ENCODE results near the gene PSMC1. TPM values are rescaled to one million over a fixed set of nuclear protein-coding genes. Genes with fewer than 3 reads are reported as not detected.

Gene PSMC1
- total RNA-seq, 1 donor from 2014 or later, result 78.6 TPM

DNA sequence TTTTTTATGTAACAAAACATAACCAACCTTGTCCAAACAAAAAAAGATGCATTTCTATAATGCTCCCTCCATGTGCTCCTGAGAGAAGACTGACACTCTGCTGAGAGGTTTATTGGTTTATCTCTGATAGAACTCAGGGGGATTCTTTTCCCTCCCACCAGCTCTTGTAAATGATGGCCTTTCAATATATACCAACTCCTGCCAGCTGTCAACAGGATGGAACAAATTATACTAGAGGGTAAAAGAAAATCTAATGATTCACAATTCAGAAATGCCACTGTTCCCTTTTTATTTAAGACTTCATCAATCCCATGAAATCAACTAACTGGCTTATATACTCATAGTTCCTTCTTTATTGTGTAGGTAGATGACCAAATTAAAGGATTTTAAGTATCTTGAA is 25.4 kb downstream of the PSMC1 start:
- DNase-seq (ENCODE audit: low spot score), result no peak
- Mint-ChIP-seq H3K4me1 (ENCODE audit: low read depth) (peaks cover 25% of the 10 kb centered on the region), H3K4me3 (ENCODE audit: unreplicated experiment) (no peak overlapping the region), H3K27ac (ENCODE audit: unreplicated experiment) (peak overlapping the region; percentile 85), H3K27me3 (ENCODE audit: low read depth) (no peaks in the 10 kb centered on the region), H3K9me3 (ENCODE audit: low read depth) (no peaks in the 10 kb centered on the region), H3K36me3 (ENCODE audit: low read depth) (peaks cover 12% of the 10 kb centered on the region)
- TF ChIP-seq, protein P1, sequence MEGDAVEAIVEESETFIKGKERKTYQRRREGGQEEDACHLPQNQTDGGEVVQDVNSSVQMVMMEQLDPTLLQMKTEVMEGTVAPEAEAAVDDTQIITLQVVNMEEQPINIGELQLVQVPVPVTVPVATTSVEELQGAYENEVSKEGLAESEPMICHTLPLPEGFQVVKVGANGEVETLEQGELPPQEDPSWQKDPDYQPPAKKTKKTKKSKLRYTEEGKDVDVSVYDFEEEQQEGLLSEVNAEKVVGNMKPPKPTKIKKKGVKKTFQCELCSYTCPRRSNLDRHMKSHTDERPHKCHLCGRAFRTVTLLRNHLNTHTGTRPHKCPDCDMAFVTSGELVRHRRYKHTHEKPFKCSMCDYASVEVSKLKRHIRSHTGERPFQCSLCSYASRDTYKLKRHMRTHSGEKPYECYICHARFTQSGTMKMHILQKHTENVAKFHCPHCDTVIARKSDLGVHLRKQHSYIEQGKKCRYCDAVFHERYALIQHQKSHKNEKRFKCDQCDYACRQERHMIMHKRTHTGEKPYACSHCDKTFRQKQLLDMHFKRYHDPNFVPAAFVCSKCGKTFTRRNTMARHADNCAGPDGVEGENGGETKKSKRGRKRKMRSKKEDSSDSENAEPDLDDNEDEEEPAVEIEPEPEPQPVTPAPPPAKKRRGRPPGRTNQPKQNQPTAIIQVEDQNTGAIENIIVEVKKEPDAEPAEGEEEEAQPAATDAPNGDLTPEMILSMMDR (IDR thresholded peaks at IDR 0.05), result no peak

DNA sequence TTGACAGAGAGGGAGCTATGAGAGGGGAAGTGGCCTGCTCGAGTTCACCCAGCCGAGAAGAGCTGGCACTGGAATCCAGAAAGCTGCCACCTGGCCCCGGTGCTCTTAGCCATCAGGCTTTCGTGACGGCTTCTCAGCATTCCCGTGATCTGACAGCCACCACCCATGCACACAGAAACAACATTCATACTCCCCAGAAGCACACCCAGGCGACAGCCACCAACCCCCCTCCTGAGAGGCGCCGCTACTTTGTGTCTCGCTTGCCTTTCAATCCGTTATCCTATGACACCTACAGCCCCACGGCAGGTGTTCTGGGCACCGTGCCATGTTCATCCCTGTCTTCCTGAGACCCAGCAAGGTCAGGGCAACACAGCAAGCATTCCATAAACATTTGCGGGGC is 31.4 kb downstream of the PSMC1 start:
- Mint-ChIP-seq H3K4me3 (ENCODE audit: unreplicated experiment) (no peak overlapping the region), H3K9me3 (ENCODE audit: low read depth) (no peaks in the 10 kb centered on the region), H3K27me3 (ENCODE audit: low read depth) (no peaks in the 10 kb centered on the region), H3K36me3 (ENCODE audit: low read depth) (peaks cover 27% of the 10 kb centered on the region), H3K4me1 (ENCODE audit: low read depth) (peaks cover 3% of the 10 kb centered on the region), H3K27ac (ENCODE audit: unreplicated experiment) (no peak overlapping the region)
- no peak for DNase-seq (ENCODE audit: low spot score)
- TF ChIP-seq, protein P1 (IDR thresholded peaks at IDR 0.05), result no peak

- Mint-ChIP-seq H3K4me3 (ENCODE audit: unreplicated experiment) (no peak overlapping the region), H3K4me1 (ENCODE audit: low read depth) (no peaks in the 10 kb centered on the region), H3K36me3 (ENCODE audit: low read depth) (peaks cover 28% of the 10 kb centered on the region), H3K27me3 (ENCODE audit: low read depth) (no peaks in the 10 kb centered on the region), H3K27ac (ENCODE audit: unreplicated experiment) (no peak overlapping the region), H3K9me3 (ENCODE audit: low read depth) (no peaks in the 10 kb centered on the region)
- TF ChIP-seq, protein P1 (IDR thresholded peaks at IDR 0.05), result no peak
- DNase-seq (ENCODE audit: low spot score), result no peak
These were observed 32.5 kb downstream of the PSMC1 start for GRCh38 chr14:90288651-90289355.

DNA sequence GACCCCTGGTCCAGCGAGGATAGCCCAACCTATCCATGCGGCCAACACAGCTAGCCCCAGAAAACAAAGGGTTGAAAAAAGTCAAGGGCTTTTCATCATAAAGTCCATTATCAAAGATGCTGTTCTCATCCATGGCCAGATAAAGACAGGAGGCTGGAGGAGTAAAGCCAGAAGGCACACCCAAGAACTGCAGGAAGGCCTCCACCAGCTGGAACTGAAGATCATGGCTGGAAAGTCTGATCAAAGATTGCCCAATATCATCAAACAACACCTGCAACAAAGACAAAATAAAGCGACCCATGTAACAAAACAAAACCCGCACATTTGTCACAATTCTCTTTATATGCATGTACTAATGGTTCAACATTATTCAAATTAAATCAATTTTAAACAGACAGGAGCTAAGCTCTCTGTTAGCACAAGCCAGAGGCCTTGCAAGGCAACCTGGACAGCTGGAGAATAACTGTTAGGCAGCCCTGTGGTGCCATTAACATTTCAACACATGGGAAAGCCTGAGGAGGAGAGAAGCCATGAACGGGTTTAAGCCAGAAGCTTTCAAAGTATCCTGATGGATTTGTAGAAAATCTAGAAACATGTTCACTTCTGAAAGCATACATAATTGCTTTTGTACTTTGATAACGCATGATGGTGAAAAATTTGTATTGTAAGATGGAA is 34.1 kb downstream of the PSMC1 start:
- Mint-ChIP-seq H3K4me3 (ENCODE audit: unreplicated experiment) (no peak overlapping the region), H3K9me3 (ENCODE audit: low read depth) (no peaks in the 10 kb centered on the region), H3K27me3 (ENCODE audit: low read depth) (no peaks in the 10 kb centered on the region), H3K36me3 (ENCODE audit: low read depth) (peaks cover 32% of the 10 kb centered on the region), H3K4me1 (ENCODE audit: low read depth) (peaks cover 2% of the 10 kb centered on the region), H3K27ac (ENCODE audit: unreplicated experiment) (no peak overlapping the region)
- TF ChIP-seq, protein P1 (IDR thresholded peaks at IDR 0.05), result no peak
- DNase-seq (ENCODE audit: low spot score), result no peak

GRCh38 chr14:90291699-90292098 is 35.3 kb downstream of the PSMC1 start:
- no peak for DNase-seq (ENCODE audit: low spot score)
- H3K9me3 Mint-ChIP-seq (ENCODE audit: low read depth), result no peaks in the 10 kb centered on the region
- H3K36me3 Mint-ChIP-seq (ENCODE audit: low read depth), result peaks cover 30% of the 10 kb centered on the region
- H3K4me1 Mint-ChIP-seq (ENCODE audit: low read depth), result peaks cover 12% of the 10 kb centered on the region
- H3K4me3 Mint-ChIP-seq (ENCODE audit: unreplicated experiment), result no peak overlapping the region
- TF ChIP-seq, protein P1 (IDR thresholded peaks at IDR 0.05), result no peak
- H3K27me3 Mint-ChIP-seq (ENCODE audit: low read depth), result no peaks in the 10 kb centered on the region
- no peak overlapping the region for H3K27ac Mint-ChIP-seq (ENCODE audit: unreplicated experiment)
